GM18861 (cell line): Measurements from ENCODE around the gene RAB11FIP5.

ENCODE experiments used
- ATAC-seq: cut with Tn5 transposase; IDR thresholded peaks from one replicate; pipeline ENCODE4 v1.9.1; 2021; ENCODE audit not compliant: unreplicated experiment

Gene RAB11FIP5

GRCh38 chr2:73035899-73036711, 76.6 kb downstream of the RAB11FIP5 start:
- no peak for ATAC-seq

GRCh38 chr2:73034661-73035375, 77.9 kb downstream of the RAB11FIP5 start:
- ATAC-seq = no peak

DNA sequence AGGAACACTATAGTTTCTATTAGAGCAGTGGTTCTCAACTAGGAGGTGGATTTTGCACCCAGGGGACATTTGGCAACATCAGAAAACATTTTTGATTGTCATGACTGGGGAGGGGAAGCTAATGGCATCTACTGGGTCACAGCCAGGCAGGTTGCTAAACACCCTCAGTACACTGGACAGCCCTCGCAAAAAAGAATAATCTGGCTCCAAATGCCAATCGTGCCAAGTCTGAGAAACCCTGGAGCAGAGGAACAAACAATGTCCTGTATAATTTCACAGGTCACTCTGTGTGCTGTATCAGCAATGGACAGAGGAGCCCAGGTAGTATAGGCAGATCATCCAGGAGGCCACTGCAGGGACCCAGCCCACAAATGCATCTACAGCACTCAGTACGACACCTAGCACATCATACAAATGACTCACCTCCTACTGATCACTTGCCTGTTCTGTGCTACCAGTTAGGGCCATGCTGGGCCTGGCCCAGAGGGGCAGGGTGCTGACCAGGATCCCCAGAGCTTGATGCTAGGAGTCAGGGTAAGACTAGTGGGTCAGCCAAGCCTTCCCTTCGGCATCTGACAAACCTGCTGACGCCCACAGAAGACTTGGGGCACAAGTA, 78.9 kb downstream of the RAB11FIP5 start:
- ATAC-seq = no peak

DNA sequence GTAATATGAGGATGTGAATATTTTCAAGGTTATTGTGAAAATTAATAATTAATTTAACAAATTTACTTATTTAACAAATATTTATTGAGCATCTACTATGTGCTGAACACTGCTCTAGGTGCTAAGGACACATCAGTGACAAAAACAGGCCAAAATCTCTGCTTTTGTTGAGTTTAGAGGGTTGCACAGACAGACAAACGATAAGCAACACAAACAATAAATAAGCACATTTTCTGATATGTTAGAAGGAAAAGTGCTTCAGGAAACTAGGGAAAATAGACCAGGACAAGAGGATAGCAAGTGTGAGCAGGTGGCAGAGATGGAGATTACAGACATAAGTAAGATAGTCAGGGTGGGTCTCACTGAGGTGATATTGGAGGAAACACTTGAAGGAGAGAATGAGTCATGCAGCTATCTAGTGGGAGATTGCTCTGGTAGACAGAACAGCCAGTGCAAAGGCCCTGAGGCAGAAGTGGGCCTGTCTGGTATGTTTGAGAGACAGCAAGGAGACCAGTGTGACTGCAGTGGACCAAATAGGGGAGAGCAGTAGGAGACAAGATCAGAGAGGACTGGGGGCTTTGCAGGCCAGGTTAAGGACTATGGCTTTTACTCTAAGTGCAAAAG, 79.5 kb downstream of the RAB11FIP5 start:
- ATAC-seq = no peak

DNA sequence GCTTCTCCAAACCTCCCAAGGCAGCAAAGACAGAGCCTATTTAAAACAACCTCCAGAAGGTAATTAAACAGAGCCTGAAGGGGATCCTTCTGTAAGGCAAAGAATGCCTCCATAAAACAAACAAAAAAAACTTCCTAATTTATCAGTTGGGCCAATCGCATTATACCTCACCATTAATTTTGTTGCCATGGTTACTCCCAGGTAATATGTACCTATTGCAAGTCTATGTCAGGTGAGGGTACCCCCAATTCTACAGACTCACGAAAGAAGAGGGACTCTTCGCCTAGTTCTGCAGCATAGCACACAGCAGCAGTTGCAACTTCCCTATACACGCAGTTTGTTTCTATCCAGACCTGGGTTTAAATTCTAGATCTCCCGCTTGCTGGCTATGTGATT, 80.0 kb downstream of the RAB11FIP5 start:
- ATAC-seq = no peak

GRCh38 chr2:73031725-73032701, 80.7 kb downstream of the RAB11FIP5 start:
- no peak for ATAC-seq

DNA sequence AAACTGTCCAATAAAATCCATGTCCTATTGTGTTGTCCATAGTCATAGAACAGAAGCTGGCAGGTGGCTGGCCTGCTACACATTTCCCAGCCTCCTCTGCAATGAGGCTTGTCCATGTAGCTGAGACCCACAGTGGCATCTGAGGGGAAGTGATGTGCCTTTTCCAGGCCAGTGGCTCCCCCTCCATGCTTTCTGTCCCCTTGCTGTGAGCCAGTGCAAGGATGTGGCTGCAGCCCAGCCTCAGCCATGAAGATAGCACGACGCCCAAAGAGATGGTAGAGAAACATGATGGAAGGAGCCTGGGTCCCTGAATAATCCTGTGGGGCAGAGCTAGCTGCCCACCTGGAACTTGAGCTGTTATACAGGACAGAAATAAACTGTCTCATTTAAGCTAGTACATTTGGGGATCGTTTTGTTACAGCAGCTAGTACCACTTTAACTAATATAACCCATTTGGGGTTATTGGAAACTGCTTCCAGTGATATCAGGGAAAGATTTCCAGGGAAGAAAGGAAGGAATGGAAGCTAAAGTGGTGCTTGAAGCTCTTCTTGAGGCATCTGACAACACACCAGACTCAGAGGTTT, 81.6 kb downstream of the RAB11FIP5 start:
- ATAC-seq = no peak

DNA sequence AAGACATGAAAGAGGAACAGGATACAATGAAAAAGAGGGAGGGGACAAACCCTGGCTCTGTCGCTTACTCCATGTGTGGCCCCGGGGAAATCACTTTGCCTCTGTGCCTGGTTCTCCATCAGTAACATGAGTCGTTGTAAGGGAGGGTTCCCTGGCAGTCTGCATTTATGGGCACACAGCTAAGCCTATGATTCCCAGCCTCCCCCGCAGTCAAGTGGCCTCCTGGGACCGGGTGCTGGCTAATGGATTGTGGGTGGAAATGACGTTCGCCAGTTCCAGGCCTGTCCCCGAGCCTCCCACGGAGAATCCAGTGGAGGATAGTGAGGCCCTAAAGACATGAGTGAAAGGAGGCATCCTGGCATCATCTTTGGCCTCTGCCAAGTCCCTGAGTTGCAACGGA, 83.9 kb downstream of the RAB11FIP5 start:
- no peak for ATAC-seq

GRCh38 chr2:73027340-73027739, 85.4 kb downstream of the RAB11FIP5 start:
- ATAC-seq = no peak

DNA sequence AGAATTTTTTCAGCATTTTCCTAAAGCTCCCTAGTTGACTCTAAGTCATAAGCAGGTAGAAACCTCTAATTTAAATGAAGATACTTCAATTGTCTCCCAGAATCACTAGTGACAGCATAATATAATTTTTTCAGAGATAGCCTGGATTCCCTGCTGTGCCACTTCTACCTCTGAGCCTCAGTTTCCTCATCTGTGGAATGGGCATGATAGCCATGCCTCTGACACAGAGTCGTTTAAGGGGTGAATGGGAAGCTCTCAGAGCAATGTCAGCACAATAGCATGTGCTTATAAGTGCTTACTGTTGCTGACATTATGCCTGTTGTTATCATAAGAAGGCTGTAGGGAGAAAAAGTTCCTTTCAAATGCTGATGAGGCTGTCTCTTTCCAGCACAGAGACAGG, 89.3 kb downstream of the RAB11FIP5 start:
- no peak for ATAC-seq
